SK-MEL-5 (cell line): ENCODE data around the gene C1orf174. TPM values are rescaled to one million over a fixed set of nuclear protein-coding genes. Genes with fewer than 3 reads are reported as not detected.

Experiments used
- DNase-seq: peaks from one replicate; pipeline ENCODE4 v3.0.0-alpha.2; 2016; ENCODE audit warnings: low read depth, low spot score
- in situ Hi-C: cut with HindIII; loops from 2 replicates; pipeline ENCODE4 v1.10.0; 2016; ENCODE audit warnings: low sequenced_read_pairs, high pct_unique_total_duplicates, low pct_unique_long_range_greater_than_20kb
- total RNA-seq: library from RNA; depleted of rRNA; stranded (reverse); fragments of >200 nt; shearing (Covaris generic); gene quantifications from 2 replicates; pipeline ENCODE4 v1.2.3, GENCODE V29; 2014

Gene C1orf174
- total RNA-seq, 1 experiment from 2014 or later = 21.7 TPM

DNA sequence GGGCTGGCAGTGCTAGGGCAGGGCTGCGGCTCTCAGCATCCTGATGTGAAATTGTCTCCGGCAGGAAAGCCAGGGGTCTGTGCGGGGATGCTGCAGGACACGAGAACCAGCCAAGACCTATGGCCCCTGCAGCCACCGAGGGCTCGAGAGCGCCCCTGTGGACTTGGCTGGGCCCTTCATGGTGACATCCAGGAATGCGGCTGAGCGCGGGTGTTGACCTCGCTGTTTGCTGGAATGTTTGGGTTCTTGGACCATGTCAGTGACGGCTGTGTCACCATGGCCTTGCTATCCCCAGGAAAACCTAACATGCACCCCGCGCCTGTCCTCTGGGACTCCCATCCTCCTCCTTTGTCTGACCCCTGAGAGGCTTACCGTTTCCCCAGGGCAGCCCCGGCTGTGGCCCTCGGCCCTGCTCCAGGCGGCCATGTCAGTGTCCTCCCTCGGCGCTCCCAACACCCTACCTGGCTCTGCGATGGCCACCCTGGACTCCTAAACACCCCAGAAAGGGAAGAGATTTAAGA is 14.3 kb upstream of the C1orf174 start:
- in situ Hi-C loops = no loop called here
- no peak for DNase-seq

DNA sequence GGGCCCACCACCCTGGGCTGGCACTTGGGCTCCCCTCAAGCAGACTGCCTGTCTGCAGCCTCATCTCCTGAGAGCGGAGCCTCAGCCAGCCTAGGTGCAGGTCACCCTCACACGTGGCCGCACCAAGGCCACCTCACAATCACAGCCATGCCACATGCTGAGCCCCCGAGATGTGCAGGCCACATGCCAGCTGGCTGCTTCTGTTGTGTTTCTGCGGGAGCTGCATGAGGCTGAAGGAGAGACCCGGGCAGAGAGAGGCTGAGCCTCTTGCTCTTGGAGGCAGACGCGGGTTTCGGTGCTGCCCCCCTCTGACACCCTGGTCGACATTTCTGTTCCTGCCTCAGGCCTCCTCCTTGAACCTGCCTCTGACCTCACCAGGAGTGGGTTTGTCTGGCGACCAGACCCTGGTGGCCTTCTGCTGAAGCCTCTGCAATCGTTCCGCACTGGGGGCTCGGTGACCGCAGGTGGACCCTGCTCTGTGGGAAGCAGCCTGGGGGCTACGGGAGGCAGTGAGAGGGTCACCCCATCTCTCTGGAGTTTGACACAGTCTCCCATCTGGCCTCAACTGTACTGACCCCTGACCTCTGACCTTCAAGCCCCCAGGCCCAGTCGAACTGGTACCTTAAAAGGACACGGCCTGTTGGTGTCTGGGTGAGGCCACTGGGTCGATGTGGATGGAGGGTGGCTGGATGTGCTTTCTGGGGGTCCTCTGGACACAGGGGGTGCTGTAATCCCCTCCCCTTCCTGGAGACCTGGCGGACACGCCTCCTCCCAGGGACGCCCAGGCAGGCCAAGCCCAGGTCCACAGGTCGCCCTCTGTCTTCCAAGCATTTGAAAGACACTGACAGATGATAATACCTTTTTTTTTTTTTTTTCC is 13.0 kb upstream of the C1orf174 start:
- no peak for DNase-seq
- in situ Hi-C loops = no loop called here

DNA sequence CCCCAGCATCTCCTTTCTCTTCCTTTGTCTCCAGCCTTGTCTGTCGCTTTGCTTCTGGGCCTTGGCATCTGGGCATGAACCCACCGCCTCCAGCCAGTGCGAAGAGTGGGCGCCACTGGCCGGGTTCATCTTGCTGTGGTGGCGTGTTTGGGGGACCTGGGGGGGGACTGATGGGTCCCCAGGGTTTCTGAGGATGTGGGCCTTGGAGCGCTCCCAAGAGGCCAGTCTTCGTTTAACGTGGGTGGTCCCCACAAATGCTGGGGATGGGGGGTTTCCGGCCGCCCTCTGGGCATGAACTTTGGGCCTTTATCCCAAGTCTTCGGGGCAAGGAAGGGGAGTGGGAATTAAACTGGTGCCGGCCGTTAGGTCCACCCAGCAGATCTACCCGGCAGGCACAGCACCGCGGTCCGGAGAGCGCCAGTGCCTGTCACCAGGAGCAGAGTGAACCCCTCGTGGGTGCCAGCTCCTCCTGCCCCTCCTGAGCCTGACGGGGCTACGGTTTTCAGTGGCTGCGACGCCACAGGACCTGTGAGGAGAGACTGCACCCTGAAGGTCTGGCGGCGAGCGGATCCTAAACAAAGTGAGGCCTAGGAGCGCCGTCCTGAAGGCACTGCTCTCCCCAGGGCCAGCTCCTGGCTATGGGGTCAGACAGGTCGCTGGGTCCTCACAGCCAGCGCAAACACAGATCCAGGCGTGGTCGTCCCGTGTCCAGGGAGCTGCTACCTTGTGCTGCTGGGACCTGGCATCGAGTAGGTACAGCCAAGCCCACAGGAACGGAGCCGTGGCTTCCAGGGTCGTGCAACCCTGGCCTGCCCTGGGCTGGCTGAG is 12.1 kb upstream of the C1orf174 start:
- DNase-seq = no peak
- in situ Hi-C loops = no loop called here

DNA sequence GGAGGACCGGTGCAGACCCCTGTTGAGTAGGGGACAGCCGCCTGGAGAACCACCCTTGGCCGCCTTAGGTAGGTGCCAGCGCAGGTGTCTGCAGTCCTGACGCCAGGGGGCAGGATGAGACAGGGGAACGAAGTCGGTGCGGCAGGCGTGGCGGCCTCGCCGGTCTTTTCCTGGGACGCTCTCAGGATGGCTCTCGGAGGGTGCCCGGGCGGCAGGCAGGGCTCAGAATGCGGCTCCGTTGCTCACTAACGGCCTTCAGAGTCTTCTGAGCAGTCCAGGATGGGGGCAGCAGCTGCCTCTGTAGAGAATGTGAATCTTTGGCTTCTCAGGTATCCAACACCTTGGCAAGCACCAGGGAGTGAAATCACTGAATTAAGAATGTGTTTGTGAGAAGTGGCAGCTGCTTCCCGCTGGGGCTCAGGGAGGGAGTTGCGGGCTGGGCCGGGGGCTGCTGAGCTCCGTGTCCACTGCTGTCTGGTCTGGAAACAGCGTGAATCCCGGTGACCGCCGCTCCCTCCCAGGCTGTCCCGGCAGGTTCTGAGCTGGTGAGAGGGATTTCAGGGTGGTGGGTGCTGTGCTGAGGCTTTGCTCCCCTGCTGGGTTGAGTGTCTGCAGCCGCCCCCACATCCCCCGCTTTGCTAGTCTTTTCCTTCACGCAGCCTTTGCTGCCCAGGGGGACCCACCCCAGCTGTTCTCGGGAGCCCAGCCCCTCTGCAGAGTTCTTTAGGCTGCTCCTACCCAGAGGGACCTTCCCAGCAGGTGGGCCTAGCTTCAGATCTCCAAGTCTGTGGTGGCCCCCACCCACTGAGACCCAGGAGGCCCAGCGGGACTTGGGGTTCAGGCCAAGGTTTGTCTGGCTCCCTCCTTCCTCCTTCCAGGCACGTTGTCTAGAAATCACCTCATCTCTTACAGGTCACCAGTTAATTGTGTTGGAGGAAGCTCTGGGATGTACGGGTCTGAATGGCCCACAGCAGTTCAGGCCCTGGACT is 11.1 kb upstream of the C1orf174 start:
- DNase-seq = peak; percentile 70
- in situ Hi-C loops = no loop called here

DNA sequence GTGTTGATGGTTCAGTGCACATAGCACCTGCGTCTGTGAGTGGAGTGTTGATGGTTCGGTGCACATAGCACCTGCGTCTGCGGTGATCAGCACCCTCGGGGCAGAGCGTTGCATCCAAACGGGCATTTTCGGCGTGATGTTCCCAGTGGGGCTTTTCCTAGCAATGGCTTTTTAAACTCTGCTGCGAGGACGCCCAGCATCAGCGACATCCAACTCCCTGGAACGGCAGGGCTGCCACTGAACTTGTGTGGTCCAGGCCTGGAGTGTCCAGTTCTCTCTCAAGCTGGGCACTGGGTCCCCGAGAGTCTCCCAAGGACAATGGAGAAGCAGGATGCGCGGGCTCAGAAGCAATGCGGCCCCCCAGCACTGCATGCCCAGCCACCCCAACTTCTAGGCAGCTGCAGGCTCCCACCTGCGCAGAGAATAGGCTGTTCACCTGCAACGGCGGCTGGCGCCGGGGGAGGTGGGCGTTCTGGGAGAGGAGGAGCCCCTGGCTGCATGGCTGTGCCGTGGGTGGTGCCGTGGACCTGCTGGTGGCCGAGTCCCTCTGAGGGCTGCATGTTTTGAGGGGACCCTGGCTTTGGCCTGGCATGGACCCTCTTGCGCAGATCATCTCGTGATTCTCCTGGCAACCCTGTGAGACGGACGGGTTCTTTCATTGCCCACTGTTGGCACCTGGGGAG is 10.1 kb upstream of the C1orf174 start:
- in situ Hi-C loops = no loop called here
- no peak for DNase-seq

DNA sequence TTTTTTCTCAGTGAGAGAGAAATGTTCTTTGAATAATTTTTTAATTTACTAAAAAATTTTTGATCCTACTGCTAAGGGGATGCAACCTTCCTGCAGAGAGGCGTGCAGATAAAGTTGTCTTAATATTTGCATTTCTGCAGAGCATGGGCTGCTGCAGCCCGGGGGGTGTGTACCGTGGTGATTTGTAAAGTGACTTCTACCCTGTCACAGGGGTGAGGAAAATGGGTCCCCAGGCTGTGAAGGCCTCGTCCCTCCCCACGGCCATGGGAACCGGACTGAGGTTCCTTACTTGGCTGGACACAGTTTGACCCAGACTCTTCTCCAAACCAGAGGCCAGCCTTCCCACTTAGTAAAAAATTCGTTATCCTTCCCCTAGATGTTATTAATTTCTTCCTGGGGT is 9.5 kb upstream of the C1orf174 start:
- DNase-seq = no peak
- in situ Hi-C loops = no loop called here

DNA sequence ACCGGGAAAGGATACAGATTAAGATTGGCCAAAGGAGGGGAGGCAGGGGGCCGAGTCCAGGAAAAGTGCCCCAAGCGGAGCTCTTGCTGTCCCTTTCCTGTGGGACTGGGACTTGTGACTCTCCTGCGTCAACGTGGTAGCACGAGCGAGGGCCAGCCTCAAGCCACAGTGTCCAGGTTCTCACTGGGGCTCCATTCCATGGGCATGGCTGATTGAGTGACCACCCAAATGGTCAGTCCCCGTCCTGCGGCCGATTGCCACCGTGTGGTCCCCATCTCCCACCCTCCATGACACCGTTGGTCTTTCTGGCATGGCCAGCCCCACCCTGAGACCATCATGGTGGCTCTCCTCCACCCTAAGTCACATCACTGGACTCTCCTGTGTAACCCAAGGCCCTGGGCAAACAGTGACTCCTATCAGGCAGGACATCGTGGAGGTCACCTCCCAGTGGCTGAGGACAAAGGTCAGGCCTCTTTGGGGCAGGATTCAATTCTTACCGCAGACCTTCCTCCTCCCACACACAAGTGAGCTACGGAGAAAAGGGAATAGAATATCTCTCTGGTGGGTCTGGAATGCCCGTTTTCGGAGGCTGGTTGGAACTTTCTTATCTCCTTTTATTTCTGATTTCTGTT is 8.9 kb upstream of the C1orf174 start:
- in situ Hi-C loops = no loop called here

DNA sequence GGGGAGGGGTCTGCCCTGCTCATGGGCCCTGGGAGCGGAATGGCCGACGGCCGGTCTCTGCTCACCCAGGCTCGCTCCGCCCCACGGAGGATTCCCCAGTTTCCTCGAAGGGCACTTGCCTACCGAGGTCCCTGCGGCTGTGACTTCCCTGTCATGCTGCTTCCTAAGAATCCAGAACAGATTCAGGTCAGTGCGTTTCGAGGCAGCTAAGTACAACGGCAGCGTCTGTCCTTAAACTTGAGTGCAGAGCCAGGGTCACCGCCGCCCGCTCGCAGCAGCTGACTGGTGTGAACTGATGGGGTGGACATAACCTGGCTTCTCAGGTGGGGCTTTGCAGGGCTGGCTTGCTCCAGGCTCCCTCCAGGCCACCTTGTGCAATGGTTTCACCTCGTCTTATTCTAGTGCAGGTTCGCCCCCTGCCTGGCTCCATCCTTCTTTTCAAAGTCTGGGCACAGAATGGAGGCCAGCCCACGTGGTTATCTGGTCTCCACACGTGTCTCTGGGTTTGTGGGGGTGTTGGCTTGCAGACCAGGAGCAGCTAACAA is 7.6 kb upstream of the C1orf174 start:
- no peak for DNase-seq
- in situ Hi-C loops = no loop called here

More for the DNA sequence above, 8.9 kb upstream of the C1orf174 start:
- DNase-seq = no peak

DNA sequence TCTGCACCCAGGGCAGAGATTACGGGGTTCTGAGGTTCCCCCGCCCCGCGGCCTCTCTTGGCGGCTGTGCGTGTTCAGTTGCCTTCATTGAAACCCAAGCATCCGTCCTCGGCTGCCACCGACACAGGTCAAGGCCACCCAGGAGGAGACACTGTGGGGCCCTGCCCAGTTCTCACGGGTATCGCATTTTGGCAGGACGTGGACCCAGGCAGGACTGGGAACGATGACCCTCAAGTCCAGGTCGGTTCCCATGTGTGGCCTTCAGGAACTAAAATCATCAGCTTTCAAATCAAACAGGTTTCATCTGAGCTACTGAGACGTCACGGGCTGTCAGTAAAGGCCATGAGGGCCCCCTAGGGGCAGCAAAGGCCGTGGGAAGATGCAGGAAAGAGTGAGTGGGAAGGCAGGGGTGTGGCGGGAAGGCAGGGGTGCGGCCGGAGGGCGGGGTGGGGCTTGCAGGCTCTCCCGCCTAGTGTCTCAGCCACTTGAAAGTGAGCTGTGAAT is 7.0 kb upstream of the C1orf174 start:
- in situ Hi-C loops = no loop called here
- peak; percentile 57 for DNase-seq

DNA sequence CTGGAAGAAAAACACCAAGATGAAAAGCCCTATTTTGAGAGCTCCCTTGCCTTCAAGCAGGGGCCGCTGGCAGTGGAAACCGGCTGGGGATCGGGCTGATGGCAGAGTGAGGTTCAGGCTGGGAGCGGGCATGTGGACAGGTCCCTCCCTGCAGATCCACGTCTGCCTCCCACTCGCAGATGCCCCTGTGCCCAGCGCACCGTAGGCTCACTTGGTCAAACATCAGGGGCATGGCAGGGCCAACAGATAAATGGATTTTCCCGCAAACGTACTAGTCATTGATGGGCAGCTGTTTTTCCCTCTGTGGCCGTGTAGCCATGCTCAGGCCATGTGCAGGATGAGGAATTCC is 6.6 kb upstream of the C1orf174 start:
- in situ Hi-C loops = no loop called here
- no peak for DNase-seq

DNA sequence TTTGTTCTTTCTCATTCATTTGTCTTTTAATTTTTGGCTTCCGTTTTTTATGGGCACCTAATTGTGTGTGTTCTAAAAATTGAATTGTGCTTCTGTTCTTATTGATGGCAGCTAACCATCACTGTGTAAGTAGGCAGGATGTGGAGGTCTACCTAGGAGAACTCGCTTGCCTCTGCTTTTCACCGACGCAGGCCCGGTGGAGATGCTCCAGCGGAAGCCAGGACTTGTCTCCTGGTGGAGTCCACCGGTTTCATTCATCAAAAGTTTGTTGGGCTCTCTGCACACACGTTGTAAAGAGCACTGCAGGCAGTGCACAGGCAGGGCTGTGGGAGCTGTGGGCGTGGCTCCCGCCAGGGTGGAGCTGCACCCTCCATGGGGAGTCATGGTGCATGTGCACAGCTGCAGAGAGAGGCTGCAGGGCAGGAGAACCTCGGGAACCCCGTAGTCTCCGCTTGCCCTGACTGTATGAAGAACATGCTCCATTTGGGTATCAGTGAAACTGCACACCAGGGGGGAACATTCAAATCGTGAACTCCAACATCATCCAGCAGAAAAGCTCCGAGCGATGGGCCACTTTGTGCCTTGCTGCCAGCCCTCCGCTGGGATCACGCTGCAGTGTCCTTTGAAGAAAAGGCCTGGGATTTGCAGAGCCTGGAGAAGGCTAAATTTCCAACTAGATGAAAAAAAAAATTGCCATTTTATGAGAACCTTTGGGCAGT is 6.0 kb upstream of the C1orf174 start:
- DNase-seq = no peak
- in situ Hi-C loops = no loop called here

DNA sequence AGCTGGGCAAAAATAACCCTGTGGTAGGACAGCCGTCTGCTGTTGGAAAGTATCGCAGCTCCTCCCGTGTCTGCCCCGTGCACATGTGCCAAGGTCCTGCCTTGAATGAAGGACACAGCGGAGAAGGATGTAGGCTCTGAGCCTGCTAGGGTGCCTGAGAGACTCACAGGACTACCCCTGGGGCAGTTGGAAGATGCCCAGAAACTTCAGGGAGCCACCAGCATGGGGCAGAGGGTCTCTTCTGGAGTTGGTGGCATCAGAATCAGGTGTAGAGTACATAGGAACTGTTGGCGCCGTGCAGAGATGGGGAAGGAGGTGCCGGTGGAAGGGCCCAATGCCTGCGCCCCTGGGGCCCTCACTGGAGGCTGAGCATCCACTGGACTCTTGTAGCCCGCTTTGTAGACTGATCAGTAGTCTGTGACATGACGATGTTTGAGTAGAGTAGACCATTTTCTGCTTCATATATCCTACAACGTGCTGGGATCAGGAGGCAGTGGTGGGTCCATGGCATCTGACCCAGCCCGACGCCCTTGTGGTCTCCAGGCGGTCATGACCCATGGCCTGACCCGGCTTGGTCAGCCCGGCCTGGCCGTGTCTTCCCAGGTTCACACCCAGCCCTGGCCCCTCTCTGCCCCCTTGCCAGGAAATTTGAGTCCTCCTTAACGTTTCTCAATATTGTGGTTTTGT is 5.3 kb upstream of the C1orf174 start:
- no peak for DNase-seq
- in situ Hi-C loops = no loop called here

DNA sequence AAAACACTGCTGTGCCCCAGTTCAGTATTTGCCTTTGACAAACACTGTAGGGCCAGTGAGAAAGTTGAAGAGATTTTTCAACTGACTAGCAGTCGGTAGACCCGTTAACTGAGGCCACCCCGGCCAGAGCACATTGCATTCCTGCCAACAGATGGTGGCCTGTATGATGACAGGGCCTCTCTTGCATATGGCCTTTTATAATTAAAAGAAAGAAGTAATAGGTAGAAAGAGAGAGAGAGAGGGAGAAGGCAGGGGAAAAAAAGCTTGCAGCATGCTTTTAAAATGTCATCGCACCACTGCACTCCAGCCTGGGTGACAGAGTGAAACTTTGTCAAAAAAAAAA is 4.7 kb upstream of the C1orf174 start:
- in situ Hi-C loops = no loop called here
- no peak for DNase-seq

DNA sequence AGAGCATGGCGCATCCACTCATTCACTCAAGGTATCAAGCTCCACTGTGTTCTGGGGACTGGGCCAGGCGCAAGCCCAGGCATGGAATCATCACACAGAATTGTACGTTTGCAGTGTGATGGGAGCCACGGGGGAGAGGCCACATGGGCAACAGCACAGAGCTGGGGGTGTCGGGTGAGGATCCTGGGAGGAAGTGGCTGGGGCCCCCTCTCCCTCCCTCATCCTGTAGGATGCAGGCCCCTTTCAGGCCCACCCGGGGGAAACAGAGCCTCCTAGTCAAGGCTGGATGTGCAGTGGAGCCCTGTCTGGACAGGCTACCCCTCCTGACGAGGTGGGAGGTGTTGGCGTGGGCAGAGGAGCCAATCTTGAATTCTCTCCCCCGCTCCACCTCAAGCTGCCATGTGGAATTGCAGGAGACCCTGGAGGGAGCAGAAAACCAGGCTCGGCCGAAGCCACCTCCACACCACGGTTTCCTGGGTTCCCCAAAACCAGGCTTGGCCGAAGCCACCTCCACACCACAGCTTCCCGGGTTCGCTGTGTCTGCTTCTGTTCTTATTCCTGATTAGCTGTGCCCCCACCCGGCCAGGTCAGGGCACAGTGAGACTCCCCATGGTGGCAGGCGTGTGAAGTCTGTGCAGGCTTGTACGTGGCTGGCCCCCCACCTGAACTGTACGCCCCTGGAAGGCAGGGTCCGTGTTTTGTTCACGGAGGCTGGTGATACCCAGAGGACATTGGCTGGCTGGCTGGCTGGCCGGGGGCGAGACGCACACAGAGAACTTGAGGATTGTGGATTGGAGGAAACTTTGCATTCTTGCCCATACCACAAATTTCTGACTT is 4.2 kb upstream of the C1orf174 start:
- in situ Hi-C loops = no loop called here
- DNase-seq = no peak
